PC-9 (cell line): ENCODE results near the gene RNASEL. TPM values are rescaled to one million over a fixed set of nuclear protein-coding genes. Genes with fewer than 3 reads are reported as not detected.

Experiments used
- BruUV-seq: library from RNA; stranded (reverse); fragments of 400-500 nt; replicated peaks from 2 replicates; lab custom pipeline; 2021; lab: Mats Ljungman, UMichigan
- CTCF ChIA-PET: fragments of 300-600 bp; sonication (Branson Sonifier 250); formaldehyde crosslinking; loops from one replicate; lab custom pipeline; 2022; ENCODE audit warnings: antibody characterized with exemption; lab: Charles Lee
- POLR2A ChIA-PET: fragments of 300-600 bp; sonication (Branson Sonifier 250); formaldehyde crosslinking; loops from one replicate; lab custom pipeline; 2022; ENCODE audit warnings: antibody characterized with exemption; ENCODE audit not compliant: unreplicated experiment; lab: Charles Lee
- DNase-seq, 2 experiments: peaks; one replicate each; pipeline versions ENCODE4 v3.0.0 to v3.0.0-alpha.2; 2015 to 2022; ENCODE audit warnings: mixed read lengths in 1 of 2
- H2AFZ ChIP-seq: fragments of 200-600 bp; sonication (generic); 2 replicates; pipeline ENCODE4 v1.8.1; 2017; ENCODE audit warnings: antibody characterized with exemption
- H3F3A ChIP-seq: fragments of 200-600 bp; sonication (generic); 2 replicates; pipeline ENCODE4 v1.8.1; 2017; ENCODE audit warnings: antibody characterized with exemption, mild to moderate bottlenecking, low read depth; ENCODE audit not compliant: insufficient read depth
- H3K27ac ChIP-seq: fragments of 200-600 bp; sonication (generic); 2 replicates; pipeline ENCODE4 v1.6.1; 2016; ENCODE audit warnings: mixed run types
- H3K27me3 ChIP-seq: fragments of 200-600 bp; sonication (generic); 2 replicates; pipeline ENCODE4 v1.6.1; 2016; ENCODE audit warnings: low read depth, mixed run types; ENCODE audit not compliant: insufficient read depth
- H3K36me3 ChIP-seq: fragments of 200-600 bp; sonication (generic); 2 replicates; pipeline ENCODE4 v1.6.1; 2016; ENCODE audit warnings: low read depth, mixed run types
- H3K4me1 ChIP-seq: fragments of 200-600 bp; sonication (generic); replicated peaks from 2 replicates; pipeline ENCODE4 v1.6.1; 2016; ENCODE audit warnings: mixed run types; ENCODE audit not compliant: insufficient read depth
- H3K4me2 ChIP-seq: fragments of 200-600 bp; sonication (generic); 2 replicates; pipeline ENCODE4 v1.6.1; 2017; ENCODE audit warnings: mixed run types
- H3K4me3 ChIP-seq: fragments of 200-600 bp; sonication (generic); 2 replicates; pipeline ENCODE4 v1.6.1; 2016; ENCODE audit warnings: mixed run types
- H3K79me2 ChIP-seq: fragments of 200-600 bp; sonication (generic); 2 replicates; pipeline ENCODE4 v1.6.1; 2017; ENCODE audit warnings: low read depth, mixed run types
- H3K9me2 ChIP-seq: fragments of 200-600 bp; sonication (generic); 2 replicates; pipeline ENCODE4 v1.8.1; 2017; ENCODE audit warnings: mild to moderate bottlenecking; ENCODE audit not compliant: insufficient read depth
- H3K9me3 ChIP-seq: fragments of 200-600 bp; sonication (generic); 2 replicates; pipeline ENCODE4 v1.8.1; 2016; ENCODE audit warnings: low read depth; ENCODE audit not compliant: insufficient read depth
- H4K20me1 ChIP-seq: fragments of 200-600 bp; sonication (generic); 2 replicates; pipeline ENCODE4 v1.8.1; 2017; ENCODE audit not compliant: insufficient read depth
- CTCF ChIP-seq: fragments of 200-600 bp; sonication (generic); conservative IDR thresholded peaks from 2 replicates; pipeline ENCODE4 v1.6.1; 2017; ENCODE audit warnings: mixed run types, antibody characterized with exemption, mild to moderate bottlenecking, moderate library complexity
- EZH2 ChIP-seq: fragments of 200-600 bp; sonication (generic); IDR thresholded peaks from 2 replicates; pipeline ENCODE4 v1.8.0; 2017; ENCODE audit warnings: antibody characterized with exemption, low read depth
- intact Hi-C: fragments of 100-400 bp; cut with micrococcal nuclease; formaldehyde crosslinking; loops from one replicate; pipeline ENCODE4 v1.10.0; 2022; ENCODE audit not compliant: unreplicated experiment
- total RNA-seq: library from RNA; stranded (reverse); gene quantifications from 2 replicates; pipeline ENCODE4 v1.2.3, GENCODE V29; 2021

The RNASEL gene
- total RNA-seq, 1 experiment from 2014 or later = 6.3 TPM

DNA sequence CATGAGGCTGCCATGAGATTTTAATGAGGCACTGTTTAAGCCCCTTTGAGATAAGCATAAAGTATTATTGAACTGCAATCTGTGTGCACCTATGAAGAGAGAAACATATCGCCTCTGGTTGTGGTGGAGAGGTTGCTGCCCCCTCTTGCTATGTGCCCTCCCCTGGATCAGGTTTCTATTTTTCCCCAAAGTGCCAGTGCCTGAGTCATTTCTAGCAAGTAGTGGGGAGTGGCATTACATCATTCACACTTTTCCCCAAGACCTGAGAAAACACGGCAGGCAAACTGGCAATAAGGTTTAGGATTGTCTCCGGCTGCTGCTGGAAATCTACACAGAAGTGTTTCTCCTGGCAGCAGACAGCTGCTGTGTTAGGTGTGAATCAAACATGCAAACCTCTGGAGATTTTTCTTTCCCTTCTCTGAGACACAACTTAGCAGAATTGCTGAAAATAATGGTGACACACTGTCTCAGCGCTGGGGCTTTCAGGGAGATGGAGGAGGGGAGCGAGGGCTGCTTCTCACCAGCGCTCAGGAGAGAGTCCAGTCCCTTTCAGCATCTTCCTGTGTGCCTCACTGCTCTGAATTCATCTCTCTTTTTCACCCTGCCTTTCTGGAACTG, 28.8 kb upstream of the RNASEL start:
- H2AFZ ChIP-seq = peak overlapping the region; percentile 34; the same call in 1 of the 2 replicates
- no peak overlapping the region for H3K4me3 ChIP-seq
- peaks cover 46% of the 10 kb centered on the region for H3K4me1 ChIP-seq
- POLR2A ChIA-PET = no interaction called here
- no peaks in the 10 kb centered on the region for H3K79me2 ChIP-seq
- H3K4me2 ChIP-seq = peak overlapping the region; percentile 56
- intact Hi-C loops = loop anchor here (1.0 kb wide), 1 partner anchor 69 kb away; no protein-coding TSS in a partner anchor
- BruUV-seq = no TSS peak
- no peak overlapping the region for H3K27ac ChIP-seq
- H3K9me3 ChIP-seq = no peaks in the 10 kb centered on the region
- H4K20me1 ChIP-seq = no peaks in the 10 kb centered on the region
- no peaks in the 10 kb centered on the region for H3K27me3 ChIP-seq
- TF ChIP-seq CTCF (no peak), EZH2 (no peak)
- peaks cover 5% of the 10 kb centered on the region; the same call in 1 of the 2 replicates for H3F3A ChIP-seq
- H3K9me2 ChIP-seq = no peaks in the 10 kb centered on the region
- CTCF ChIA-PET = no interaction called here
- H3K36me3 ChIP-seq = no peaks in the 10 kb centered on the region
- peak; percentile 23 to 41 for DNase-seq

DNA sequence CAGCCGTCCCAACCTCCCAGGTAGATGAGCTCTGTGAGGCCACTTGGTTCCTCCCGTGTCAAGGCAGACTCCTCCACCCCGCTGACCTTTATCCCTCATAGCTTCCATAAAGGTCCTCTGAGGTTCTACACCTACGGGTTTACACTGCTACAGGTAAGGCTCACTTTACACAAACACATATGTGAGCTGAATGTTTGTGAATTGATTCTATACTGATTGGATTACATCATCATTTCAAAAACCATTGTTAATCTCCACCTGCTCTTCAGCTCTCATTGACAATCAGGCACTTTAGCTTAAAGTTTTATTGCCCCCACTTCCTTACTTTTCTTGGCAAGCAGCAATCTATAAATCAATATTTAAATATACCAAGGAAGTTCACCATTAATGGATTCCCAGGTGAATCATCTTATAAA, 28.0 kb upstream of the RNASEL start:
- Histone ChIP-seq H3F3A (peaks cover 5% of the 10 kb centered on the region; the same call in 1 of the 2 replicates), H4K20me1 (no peaks in the 10 kb centered on the region), H2AFZ (no peak overlapping the region), H3K36me3 (no peaks in the 10 kb centered on the region), H3K27ac (no peak overlapping the region), H3K4me3 (no peak overlapping the region), H3K9me3 (no peaks in the 10 kb centered on the region), H3K4me2 (peak overlapping the region; percentile 56; the same call in 1 of the 2 replicates), H3K79me2 (no peaks in the 10 kb centered on the region), H3K27me3 (no peaks in the 10 kb centered on the region), H3K4me1 (peaks cover 46% of the 10 kb centered on the region), H3K9me2 (no peaks in the 10 kb centered on the region)
- ChIA-PET CTCF (no interaction called here), POLR2A (interaction anchor here (0.6 kb wide), 1 partner anchor 171 kb away, joined by 34 read pairs; no protein-coding TSS in a partner anchor)
- TF ChIP-seq CTCF (no peak), EZH2 (no peak)
- intact Hi-C loops = loop anchor here (1.0 kb wide), 1 partner anchor 70 kb away; no protein-coding TSS in a partner anchor
- DNase-seq = no peak
- BruUV-seq = no TSS peak

GRCh38 chr1:182616130-182617013, 27.3 kb upstream of the RNASEL start:
- Histone ChIP-seq H3K79me2 (no peaks in the 10 kb centered on the region), H3F3A (peaks cover 5% of the 10 kb centered on the region; the same call in 1 of the 2 replicates), H3K9me3 (no peaks in the 10 kb centered on the region), H4K20me1 (no peaks in the 10 kb centered on the region), H2AFZ (no peak overlapping the region), H3K4me2 (peak overlapping the region; percentile 77), H3K27ac (no peak overlapping the region; the same call in 1 of the 2 replicates), H3K4me3 (peak overlapping the region; percentile 10; the same call in 1 of the 2 replicates), H3K9me2 (no peaks in the 10 kb centered on the region), H3K4me1 (peaks cover 46% of the 10 kb centered on the region), H3K27me3 (no peaks in the 10 kb centered on the region), H3K36me3 (no peaks in the 10 kb centered on the region)
- peak in 1 of 2 experiments; percentile 24 for DNase-seq
- no TSS peak for BruUV-seq
- TF ChIP-seq CTCF = no peak
- POLR2A ChIA-PET = interaction anchor here (0.6 kb wide), 1 partner anchor 172 kb away, joined by 34 read pairs; no protein-coding TSS in a partner anchor
- intact Hi-C loops = loop anchor here (1.0 kb wide), 1 partner anchor 71 kb away; no protein-coding TSS in a partner anchor
- CTCF ChIA-PET = no interaction called here
